Measurements from ENCODE around the gene MRAP.

MRAP gene

DNA sequence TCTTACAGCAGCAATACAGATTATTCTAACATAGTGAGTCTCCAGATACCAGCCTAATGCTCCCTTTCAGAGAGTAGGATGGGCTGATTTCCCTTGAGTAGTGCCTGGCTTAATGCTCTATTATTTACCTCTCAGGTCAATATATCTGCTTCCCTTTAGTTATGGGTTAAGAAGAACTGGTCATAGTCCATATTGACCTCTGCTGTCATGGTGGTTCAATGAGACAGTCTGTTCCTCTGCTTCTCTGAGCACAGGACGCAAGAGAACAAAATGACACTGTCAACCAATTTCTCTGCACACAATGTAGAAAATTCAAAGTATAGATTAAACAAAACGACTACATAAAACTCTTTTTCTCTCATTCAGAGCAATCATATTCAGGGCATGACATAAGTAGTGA is 2.9 kb downstream of the MRAP start:
- Histone ChIP-seq H3K27me3 (ENCODE audit: control insufficient read depth, low read length) (no peaks in the 10 kb centered on the region), H3K9me2 (replicated peaks; ENCODE audit: control insufficient read depth, low read length) (no peaks in the 10 kb centered on the region), H3K9me3 (ENCODE audit: control insufficient read depth, insufficient read depth, low read length) (no peaks in the 10 kb centered on the region), H3K4me1 (ENCODE audit: control insufficient read depth, low read length) (no peaks in the 10 kb centered on the region), H3K27ac (ENCODE audit: low read depth, low read length) (no peak overlapping the region), H3K4me3 (ENCODE audit: low read length) (no peak overlapping the region), H3F3A (ENCODE audit: control insufficient read depth, insufficient read depth) (peaks cover 3% of the 10 kb centered on the region; the same call in 1 of the 2 replicates), H3K4me2 (ENCODE audit: low read length) (no peak overlapping the region), H3K36me3 (ENCODE audit: control insufficient read depth, low read length) (peaks cover 9% of the 10 kb centered on the region; the same call in 1 of the 2 replicates), H3K79me2 (ENCODE audit: control insufficient read depth, low read length) (no peaks in the 10 kb centered on the region), H4K20me1 (ENCODE audit: control insufficient read depth, insufficient read depth, low read depth, low read length) (no peaks in the 10 kb centered on the region)
- no peak for TF ChIP-seq CTCF (IDR thresholded peaks at IDR 0.05; ENCODE audit: low read depth, low read length, poor library complexity, severe bottlenecking)
- TF ChIP-seq EZH2phosphoT487 (IDR thresholded peaks at IDR 0.05; ENCODE audit: borderline replicate concordance, low read length), result no peak

DNA sequence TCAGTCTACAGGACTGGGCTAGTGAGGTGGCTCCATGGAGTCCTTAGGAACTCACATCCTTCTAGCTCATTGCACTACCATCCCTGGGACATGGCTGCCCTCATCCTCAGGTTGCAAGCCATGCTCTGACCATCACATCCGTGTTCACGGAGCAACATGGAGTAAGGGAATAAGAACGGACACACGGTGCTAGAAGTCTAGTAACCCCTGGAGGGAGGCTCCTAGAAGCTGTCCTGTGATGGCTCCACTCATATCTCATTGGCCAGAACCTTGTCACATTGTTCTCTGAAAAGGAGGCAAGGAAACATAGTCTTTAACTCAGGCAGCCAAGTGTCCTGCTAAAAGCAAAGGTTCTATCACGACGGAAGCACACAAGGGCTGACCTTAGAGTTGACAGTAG is 3.9 kb downstream of the MRAP start:
- no peak overlapping the region for H3K4me2 ChIP-seq (ENCODE audit: low read length)
- no peaks in the 10 kb centered on the region for H3K4me1 ChIP-seq (ENCODE audit: control insufficient read depth, low read length)
- TF ChIP-seq EZH2phosphoT487 (IDR thresholded peaks at IDR 0.05; ENCODE audit: borderline replicate concordance, low read length) (no peak), CTCF (IDR thresholded peaks at IDR 0.05; ENCODE audit: low read depth, low read length, poor library complexity, severe bottlenecking) (no peak)
- no peaks in the 10 kb centered on the region for H3K27me3 ChIP-seq (ENCODE audit: control insufficient read depth, low read length)
- no peaks in the 10 kb centered on the region for H3K9me2 ChIP-seq (replicated peaks; ENCODE audit: control insufficient read depth, low read length)
- no peaks in the 10 kb centered on the region for H4K20me1 ChIP-seq (ENCODE audit: control insufficient read depth, insufficient read depth, low read depth, low read length)
- no peaks in the 10 kb centered on the region for H3K9me3 ChIP-seq (ENCODE audit: control insufficient read depth, insufficient read depth, low read length)
- H3K79me2 ChIP-seq (ENCODE audit: control insufficient read depth, low read length), result no peaks in the 10 kb centered on the region
- no peak overlapping the region for H3K4me3 ChIP-seq (ENCODE audit: low read length)
- peaks cover 10% of the 10 kb centered on the region; the same call in 1 of the 2 replicates for H3K36me3 ChIP-seq (ENCODE audit: control insufficient read depth, low read length)
- peaks cover 3% of the 10 kb centered on the region; the same call in 1 of the 2 replicates for H3F3A ChIP-seq (ENCODE audit: control insufficient read depth, insufficient read depth)
- H3K27ac ChIP-seq (ENCODE audit: low read depth, low read length), result no peak overlapping the region

DNA sequence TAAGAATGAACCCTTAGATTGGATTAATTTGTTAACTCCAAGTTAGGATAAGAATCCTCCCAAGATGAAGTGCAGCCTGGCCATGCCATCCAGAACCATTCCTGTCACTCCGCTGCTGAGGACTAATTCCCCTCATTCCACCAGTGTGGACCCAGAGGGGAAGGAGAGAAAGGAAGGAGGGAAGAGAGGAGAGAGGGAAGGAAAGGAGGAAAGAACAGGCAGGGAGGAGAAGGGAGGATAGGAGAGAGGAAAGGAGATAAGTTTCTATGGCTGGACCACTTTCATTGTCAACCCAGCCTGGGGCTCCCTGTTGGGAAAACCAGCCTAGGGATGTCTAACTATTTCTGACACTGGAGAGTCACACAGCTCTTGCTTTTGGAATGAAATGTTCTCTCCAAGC is 4.7 kb downstream of the MRAP start:
- no peaks in the 10 kb centered on the region for H4K20me1 ChIP-seq (ENCODE audit: control insufficient read depth, insufficient read depth, low read depth, low read length)
- peaks cover 10% of the 10 kb centered on the region; the same call in 1 of the 2 replicates for H3K36me3 ChIP-seq (ENCODE audit: control insufficient read depth, low read length)

More for the DNA sequence above, 4.7 kb downstream of the MRAP start:
- Histone ChIP-seq H3K9me2 (replicated peaks; ENCODE audit: control insufficient read depth, low read length) (no peaks in the 10 kb centered on the region), H3F3A (ENCODE audit: control insufficient read depth, insufficient read depth) (peaks cover 3% of the 10 kb centered on the region; the same call in 1 of the 2 replicates), H3K9me3 (ENCODE audit: control insufficient read depth, insufficient read depth, low read length) (no peaks in the 10 kb centered on the region), H3K27ac (ENCODE audit: low read depth, low read length) (no peak overlapping the region), H3K4me3 (ENCODE audit: low read length) (no peak overlapping the region), H3K79me2 (ENCODE audit: control insufficient read depth, low read length) (no peaks in the 10 kb centered on the region), H3K27me3 (ENCODE audit: control insufficient read depth, low read length) (no peaks in the 10 kb centered on the region), H3K4me1 (ENCODE audit: control insufficient read depth, low read length) (no peaks in the 10 kb centered on the region), H3K4me2 (ENCODE audit: low read length) (no peak overlapping the region)
- TF ChIP-seq EZH2phosphoT487 (IDR thresholded peaks at IDR 0.05; ENCODE audit: borderline replicate concordance, low read length), result no peak
- TF ChIP-seq CTCF (IDR thresholded peaks at IDR 0.05; ENCODE audit: low read depth, low read length, poor library complexity, severe bottlenecking), result no peak
